NCI-H1048 (cell line): ENCODE measurements around the gene DNAH17.

Source experiments
- DNase-seq: peaks from one replicate; lab custom pipeline; 2025; lab: John Stamatoyannopoulos, UW

Gene DNAH17

GRCh38 chr17:78391051-78391431, 186.2 kb downstream of the DNAH17 start:
- no peak for DNase-seq

- DNase-seq: no peak
Measured at GRCh38 chr17:78390241-78391050, 186.8 kb downstream of the DNAH17 start.

- no peak for DNase-seq
Measured at GRCh38 chr17:78387977-78388941, 188.9 kb downstream of the DNAH17 start.

GRCh38 chr17:78384479-78385175, 192.6 kb downstream of the DNAH17 start:
- no peak for DNase-seq

GRCh38 chr17:78383725-78384471, 193.3 kb downstream of the DNAH17 start:
- DNase-seq: no peak

GRCh38 chr17:78381601-78382232, 195.5 kb downstream of the DNAH17 start:
- DNase-seq: no peak

GRCh38 chr17:78380370-78380769, 196.8 kb downstream of the DNAH17 start:
- DNase-seq: no peak

- DNase-seq: no peak
Measured at GRCh38 chr17:78379131-78379491, 198.1 kb downstream of the DNAH17 start.

GRCh38 chr17:78378225-78379130, 198.7 kb downstream of the DNAH17 start, which contains the start of gene PGS1:
Gene PGS1 (plus strand): TSS chr17:78378649. CDS start chr17:78378666, 17 bp downstream.
- no peak for DNase-seq

- no peak for DNase-seq
Measured at GRCh38 chr17:78377858-78378224, 199.4 kb downstream of the DNAH17 start.

GRCh38 chr17:78376161-78376560, 201.0 kb downstream of the DNAH17 start:
- DNase-seq: no peak

GRCh38 chr17:78375401-78376151, 201.6 kb downstream of the DNAH17 start:
- DNase-seq: no peak

- DNase-seq: no peak
Measured at GRCh38 chr17:78374631-78375274, 202.4 kb downstream of the DNAH17 start.

- DNase-seq: no peak
Measured at GRCh38 chr17:78374189-78374588, 203.0 kb downstream of the DNAH17 start.
